Measurements from ENCODE around the gene HOXA10. TPM values are rescaled to one million over a fixed set of nuclear protein-coding genes. Genes with fewer than 3 reads are reported as not detected.

The HOXA10 gene
- total and polyA plus RNA-seq, 9 donors = 21.2 to 36.0 (median 30.4) TPM

DNA sequence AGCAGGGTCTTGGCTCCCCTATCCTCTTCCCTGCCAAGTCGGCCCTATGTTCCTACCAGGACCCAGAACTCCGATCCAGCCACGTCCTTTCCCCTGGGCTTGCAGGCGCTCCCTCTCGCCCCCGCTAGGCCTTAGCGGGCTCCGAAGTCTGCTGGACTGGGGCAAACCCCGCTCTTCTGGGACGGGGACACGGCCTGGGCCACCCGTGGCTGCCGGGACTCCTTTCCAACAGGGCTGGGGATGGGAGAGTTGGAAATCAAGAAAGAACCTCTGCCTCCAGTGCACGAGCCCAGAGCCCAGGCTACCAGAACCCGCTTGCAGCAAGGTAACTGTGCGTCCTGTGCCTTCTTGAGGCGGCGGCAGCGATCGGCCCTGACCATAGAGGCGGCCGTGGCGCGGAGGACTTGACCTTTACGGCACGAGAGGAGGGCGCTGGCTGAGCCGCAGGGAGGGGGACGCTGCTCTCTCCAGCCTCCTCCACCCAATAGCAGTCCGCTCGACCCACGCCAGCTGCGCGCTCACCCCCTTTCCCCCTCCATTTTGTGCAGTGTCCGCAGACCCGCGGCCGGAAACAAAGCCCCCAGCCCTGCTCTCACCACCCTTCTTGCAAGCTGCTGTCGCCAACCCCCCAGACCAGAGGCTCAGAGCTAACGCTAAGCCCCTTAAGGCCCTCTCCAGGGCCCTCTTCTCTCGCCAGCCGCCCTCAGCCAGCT is 17.9 kb upstream of the HOXA10 start:
- H3K27ac ChIP-seq (ENCODE audit: low read length) = peak overlapping the region; percentile 92
- no peaks in the 10 kb centered on the region for H3K9me3 ChIP-seq (replicated peaks; ENCODE audit: control insufficient read depth, low read depth, low read length)
- peaks cover 78% of the 10 kb centered on the region for H3K27me3 ChIP-seq (ENCODE audit: control insufficient read depth, insufficient read depth, low read length)
- peak; percentile 65 for DNase-seq
- no peaks in the 10 kb centered on the region for H3K36me3 ChIP-seq (ENCODE audit: control insufficient read depth, insufficient read depth, low read length)
- peaks cover 56% of the 10 kb centered on the region for H3K4me1 ChIP-seq (ENCODE audit: control insufficient read depth, insufficient read depth, low read length)
- peak overlapping the region; percentile 49 for H3K4me3 ChIP-seq (ENCODE audit: low read length)
- WGBS (ENCODE audit: insufficient coverage) = 43% methylated on average over 40 of the region's 42 CpGs

DNA sequence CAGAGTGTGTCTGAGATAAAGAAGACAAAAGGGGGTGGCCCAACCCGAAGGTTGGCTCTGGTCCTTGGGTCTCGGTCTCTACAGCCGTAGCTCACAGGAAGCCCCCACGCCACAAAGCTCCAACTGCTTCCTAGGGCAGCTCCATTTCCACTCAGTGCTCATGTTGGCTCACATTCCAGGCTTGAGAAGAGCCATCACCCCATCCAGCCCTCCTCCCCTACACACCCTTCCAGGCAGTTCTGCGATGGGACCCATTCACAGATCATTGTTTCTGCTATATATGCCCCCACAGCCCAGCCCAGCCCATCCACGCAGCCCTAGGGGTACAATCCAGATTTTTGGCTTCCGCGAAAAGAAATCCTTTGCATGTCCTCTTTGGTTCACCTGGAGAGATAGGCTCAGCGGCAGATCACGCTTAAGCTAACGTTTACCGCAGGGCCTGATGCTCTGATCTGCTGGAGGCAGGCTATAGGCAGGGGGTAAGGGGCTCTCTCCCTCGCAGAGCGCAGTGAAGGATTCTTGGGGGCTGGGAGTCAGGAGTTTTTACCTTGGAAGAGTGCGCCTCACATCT is 17.1 kb upstream of the HOXA10 start:
- Histone ChIP-seq H3K27me3 (ENCODE audit: control insufficient read depth, insufficient read depth, low read length) (peaks cover 82% of the 10 kb centered on the region), H3K27ac (ENCODE audit: low read length) (peak overlapping the region; percentile 92), H3K4me1 (ENCODE audit: control insufficient read depth, insufficient read depth, low read length) (peaks cover 57% of the 10 kb centered on the region), H3K36me3 (ENCODE audit: control insufficient read depth, insufficient read depth, low read length) (no peaks in the 10 kb centered on the region), H3K4me3 (ENCODE audit: low read length) (peak overlapping the region; percentile 49), H3K9me3 (replicated peaks; ENCODE audit: control insufficient read depth, low read depth, low read length) (no peaks in the 10 kb centered on the region)
- WGBS (ENCODE audit: insufficient coverage) = 81% methylated on average over 15 of the region's 15 CpGs
- DNase-seq = peak; percentile 23

DNA sequence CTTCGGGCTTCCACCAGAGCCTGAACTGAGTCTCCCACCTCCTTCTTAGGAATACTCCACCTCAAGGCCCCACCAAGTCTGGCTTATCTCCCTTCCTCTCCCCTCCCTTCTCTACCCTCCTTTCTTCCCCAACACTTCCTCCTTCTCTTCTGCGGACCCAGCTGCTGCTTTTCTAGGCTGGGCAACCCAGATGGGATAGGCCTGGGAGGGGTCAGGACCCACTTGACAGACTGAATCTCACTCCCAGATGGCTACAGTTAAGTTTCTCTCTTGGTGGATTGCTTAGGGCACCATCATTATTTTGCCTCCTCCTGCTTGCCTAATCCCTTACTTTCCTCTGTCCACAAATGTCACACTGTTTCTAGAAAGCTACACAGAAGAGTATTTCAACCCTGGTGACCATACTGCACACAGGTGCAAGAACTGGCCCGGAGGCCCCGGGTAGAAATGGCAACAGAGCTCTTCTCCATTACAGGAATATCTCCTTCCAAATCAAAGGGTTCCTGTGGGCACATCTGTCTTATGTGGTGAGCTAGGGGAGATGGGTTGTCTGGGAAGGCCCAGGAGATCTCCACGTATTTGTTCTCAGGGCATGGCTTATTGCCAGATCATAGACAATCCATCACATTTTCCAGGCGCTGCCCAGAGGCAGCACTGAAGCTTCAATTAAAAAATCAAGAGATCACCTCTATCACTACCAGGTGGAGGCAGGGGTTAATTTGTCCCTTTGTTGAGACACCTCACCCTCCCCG is 16.1 kb upstream of the HOXA10 start:
- Histone ChIP-seq H3K27ac (ENCODE audit: low read length) (peak overlapping the region; percentile 92), H3K4me1 (ENCODE audit: control insufficient read depth, insufficient read depth, low read length) (peaks cover 67% of the 10 kb centered on the region), H3K27me3 (ENCODE audit: control insufficient read depth, insufficient read depth, low read length) (peaks cover 90% of the 10 kb centered on the region), H3K36me3 (ENCODE audit: control insufficient read depth, insufficient read depth, low read length) (no peaks in the 10 kb centered on the region), H3K9me3 (replicated peaks; ENCODE audit: control insufficient read depth, low read depth, low read length) (no peaks in the 10 kb centered on the region), H3K4me3 (ENCODE audit: low read length) (no peak overlapping the region)
- DNase-seq = peak; percentile 24
- 84% methylated on average over 3 of the region's 7 CpGs for WGBS (ENCODE audit: insufficient coverage)

DNA sequence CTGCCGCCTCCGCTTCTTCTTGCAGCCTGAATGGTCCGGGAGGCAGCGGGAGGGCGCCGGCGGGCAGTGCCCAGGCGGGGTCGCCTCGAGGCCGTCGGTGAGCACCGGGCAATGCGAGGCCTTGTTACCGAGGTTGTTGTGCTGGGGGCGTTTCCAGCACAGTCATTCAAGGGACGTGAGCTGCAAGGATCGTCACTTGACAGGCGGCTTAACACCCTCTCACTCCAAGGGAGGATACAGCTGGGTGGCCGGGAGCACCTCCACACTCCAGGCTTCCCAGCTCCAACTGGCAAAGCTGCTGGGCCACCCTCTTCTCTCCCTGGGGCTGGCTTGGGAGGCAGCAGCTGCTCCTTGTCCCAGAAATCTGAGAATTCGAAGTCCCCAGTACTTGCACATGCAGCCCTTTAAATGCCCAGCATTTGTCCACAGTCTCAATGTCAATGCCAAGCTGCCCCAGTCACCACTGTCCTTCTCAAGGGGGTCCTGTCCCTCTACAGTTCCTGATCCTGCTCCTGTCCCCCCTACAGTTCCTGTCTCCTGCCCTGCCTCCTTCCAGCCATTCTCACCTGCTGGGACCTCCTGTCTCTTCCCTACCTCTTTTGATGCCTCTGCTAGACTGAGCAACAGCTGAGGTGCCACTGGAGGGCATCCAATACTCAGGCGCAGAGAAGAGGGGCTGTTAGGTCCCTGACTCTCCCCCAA is 15.3 kb upstream of the HOXA10 start:
- Histone ChIP-seq H3K36me3 (ENCODE audit: control insufficient read depth, insufficient read depth, low read length) (no peaks in the 10 kb centered on the region), H3K4me3 (ENCODE audit: low read length) (peak overlapping the region; percentile 47), H3K9me3 (replicated peaks; ENCODE audit: control insufficient read depth, low read depth, low read length) (no peaks in the 10 kb centered on the region), H3K27ac (ENCODE audit: low read length) (peak overlapping the region; percentile 92), H3K4me1 (ENCODE audit: control insufficient read depth, insufficient read depth, low read length) (peaks cover 72% of the 10 kb centered on the region), H3K27me3 (ENCODE audit: control insufficient read depth, insufficient read depth, low read length) (peaks cover 90% of the 10 kb centered on the region)
- DNase-seq = peak; percentile 52
- WGBS (ENCODE audit: insufficient coverage) = 51% methylated on average over 22 of the region's 22 CpGs

DNA sequence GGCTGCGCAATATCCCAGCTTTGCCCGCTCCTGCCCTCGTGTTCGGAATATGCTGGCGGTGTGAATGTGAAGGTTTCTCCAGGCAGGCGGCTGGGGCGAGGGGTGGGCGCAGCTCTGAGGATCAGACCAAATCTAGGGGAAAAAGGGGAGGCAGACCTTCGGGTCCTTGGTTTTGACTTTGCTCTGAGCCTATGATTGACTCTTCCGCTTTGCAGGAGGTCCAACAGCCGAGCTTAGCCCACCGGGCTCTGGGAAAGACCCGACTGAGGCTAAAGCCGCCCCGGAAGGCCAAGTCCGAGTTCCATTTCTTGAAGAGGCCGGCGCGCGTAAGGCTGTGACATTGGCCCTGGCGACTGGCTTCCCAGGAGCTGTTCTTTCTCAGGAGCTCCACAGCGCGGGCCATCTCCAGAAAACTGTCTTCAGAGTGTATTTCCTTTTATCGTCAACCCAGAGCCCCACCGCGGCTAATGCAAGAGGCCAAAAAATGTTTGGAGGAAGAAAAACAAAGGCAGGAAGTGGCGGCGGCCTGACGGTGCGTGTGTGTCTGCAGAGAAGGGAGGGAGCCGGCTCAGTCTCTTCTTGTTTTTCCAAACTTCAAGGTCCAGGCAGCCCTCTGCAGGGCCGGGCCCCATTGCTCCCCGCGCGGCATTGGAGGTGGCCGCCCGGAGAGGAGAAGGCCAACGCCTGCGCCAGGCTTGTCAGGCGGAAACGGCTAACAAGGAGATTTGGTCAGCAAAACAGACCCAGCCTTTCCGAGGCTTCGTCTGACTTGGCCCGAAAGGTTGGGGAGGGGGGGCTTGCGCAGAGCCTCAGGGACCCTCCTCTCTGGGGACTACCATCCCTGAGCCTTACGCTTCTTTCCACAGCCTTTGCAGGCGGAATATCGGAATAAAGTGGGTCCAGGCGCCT is 14.5 kb upstream of the HOXA10 start:
- no peaks in the 10 kb centered on the region for H3K9me3 ChIP-seq (replicated peaks; ENCODE audit: control insufficient read depth, low read depth, low read length)
- DNase-seq = peak; percentile 74
- H3K27me3 ChIP-seq (ENCODE audit: control insufficient read depth, insufficient read depth, low read length) = peaks cover 94% of the 10 kb centered on the region
- WGBS (ENCODE audit: insufficient coverage) = 29% methylated on average over 38 of the region's 49 CpGs
- peak overlapping the region; percentile 47 for H3K4me3 ChIP-seq (ENCODE audit: low read length)
- H3K27ac ChIP-seq (ENCODE audit: low read length) = peak overlapping the region; percentile 92
- peaks cover 76% of the 10 kb centered on the region for H3K4me1 ChIP-seq (ENCODE audit: control insufficient read depth, insufficient read depth, low read length)
- H3K36me3 ChIP-seq (ENCODE audit: control insufficient read depth, insufficient read depth, low read length) = no peaks in the 10 kb centered on the region

DNA sequence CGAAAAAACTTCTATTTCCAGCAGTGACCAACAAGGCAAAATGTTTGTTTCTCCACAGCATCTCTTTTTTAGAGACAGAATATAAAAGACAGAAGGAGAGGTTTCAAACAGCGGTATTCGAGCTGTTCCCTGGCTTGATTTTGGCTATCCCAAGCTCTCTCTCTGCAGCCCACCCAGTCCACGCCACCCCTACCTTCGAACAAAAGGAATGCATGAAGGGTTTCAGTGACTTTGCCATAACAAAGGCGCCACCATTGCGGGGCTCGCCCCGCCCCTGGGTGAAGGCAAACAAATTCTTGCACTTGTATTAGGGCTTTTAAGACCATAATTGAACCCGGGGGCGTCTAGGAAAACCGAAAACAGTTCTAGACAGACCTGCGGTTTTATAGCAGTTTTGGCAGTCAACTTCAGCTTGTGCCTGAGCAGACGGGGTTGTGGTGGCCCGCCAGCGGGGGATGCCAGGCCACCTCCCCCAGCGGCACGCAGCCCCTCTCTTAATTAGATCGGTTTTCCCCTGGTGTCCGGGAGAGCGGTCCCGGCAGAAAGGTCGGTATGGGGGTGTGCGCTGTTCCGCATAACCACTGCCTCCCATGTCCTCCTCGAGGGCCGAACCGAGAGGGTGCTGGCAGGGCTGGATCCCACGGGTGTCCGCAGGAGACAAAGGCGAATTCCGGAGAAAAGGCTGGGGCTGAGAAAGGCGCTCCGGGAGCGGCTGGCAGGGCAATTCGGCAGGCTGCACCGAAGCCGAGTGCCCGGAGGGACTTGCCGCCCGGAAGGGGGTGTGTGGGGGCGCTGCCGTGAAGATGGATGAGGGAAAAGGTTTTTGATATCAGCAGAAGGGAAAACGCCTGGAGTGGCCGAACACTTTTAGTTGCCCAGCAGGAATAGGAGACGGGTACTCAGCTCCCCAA is 13.6 kb upstream of the HOXA10 start:
- peaks cover 75% of the 10 kb centered on the region for H3K4me1 ChIP-seq (ENCODE audit: control insufficient read depth, insufficient read depth, low read length)
- H3K27me3 ChIP-seq (ENCODE audit: control insufficient read depth, insufficient read depth, low read length) = peaks cover 94% of the 10 kb centered on the region
- H3K36me3 ChIP-seq (ENCODE audit: control insufficient read depth, insufficient read depth, low read length) = no peaks in the 10 kb centered on the region
- H3K4me3 ChIP-seq (ENCODE audit: low read length) = peak overlapping the region; percentile 47
- WGBS (ENCODE audit: insufficient coverage) = 44% methylated on average over 43 of the region's 46 CpGs
- DNase-seq = peak; percentile 27
- peak overlapping the region; percentile 92 for H3K27ac ChIP-seq (ENCODE audit: low read length)
- H3K9me3 ChIP-seq (replicated peaks; ENCODE audit: control insufficient read depth, low read depth, low read length) = no peaks in the 10 kb centered on the region

DNA sequence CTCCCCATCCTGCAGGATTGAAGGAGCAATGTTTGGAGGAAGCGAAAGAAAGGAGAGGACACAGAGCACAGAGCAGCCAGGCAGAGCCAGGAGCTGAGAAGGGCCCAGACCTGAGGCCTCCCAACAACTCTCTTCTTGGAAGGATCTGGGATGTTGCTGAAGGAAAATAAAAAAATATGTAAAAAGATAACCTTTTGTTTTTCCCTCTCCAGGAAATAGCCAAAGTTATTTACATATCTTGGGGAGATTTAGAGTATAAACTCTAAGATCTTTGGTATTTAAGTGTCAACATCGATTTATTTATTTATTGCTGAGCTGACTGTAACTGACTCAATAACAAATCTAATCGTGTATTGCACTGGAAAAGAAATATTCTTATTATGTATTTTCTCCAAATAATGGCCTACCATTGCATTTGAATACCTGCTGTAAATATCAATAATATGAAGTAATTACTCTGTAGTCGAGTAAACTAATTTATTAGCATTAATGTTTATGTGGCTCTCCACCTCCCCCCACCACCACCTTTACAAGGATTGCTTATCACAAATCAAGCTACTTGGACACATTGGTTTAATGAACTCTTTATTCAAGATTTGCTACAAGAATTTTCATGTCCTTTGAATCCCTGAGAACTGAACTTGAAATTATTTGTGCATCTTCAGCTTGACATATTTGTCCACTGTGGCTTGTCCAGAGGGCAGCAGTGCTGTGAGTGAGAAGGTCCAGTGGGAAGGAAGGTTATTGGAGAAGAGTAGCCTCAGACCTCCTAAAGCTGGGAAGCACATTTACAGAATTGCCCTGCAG is 12.8 kb upstream of the HOXA10 start:
- no CpG with 5 or more reads among the region's 4 CpGs for WGBS (ENCODE audit: insufficient coverage)
- H3K36me3 ChIP-seq (ENCODE audit: control insufficient read depth, insufficient read depth, low read length) = no peaks in the 10 kb centered on the region
- H3K4me3 ChIP-seq (ENCODE audit: low read length) = peak overlapping the region; percentile 71
- H3K9me3 ChIP-seq (replicated peaks; ENCODE audit: control insufficient read depth, low read depth, low read length) = no peaks in the 10 kb centered on the region
- peak; percentile 37 for DNase-seq
- H3K4me1 ChIP-seq (ENCODE audit: control insufficient read depth, insufficient read depth, low read length) = peaks cover 82% of the 10 kb centered on the region
- peak overlapping the region; percentile 92 for H3K27ac ChIP-seq (ENCODE audit: low read length)
- peaks cover 95% of the 10 kb centered on the region for H3K27me3 ChIP-seq (ENCODE audit: control insufficient read depth, insufficient read depth, low read length)

DNA sequence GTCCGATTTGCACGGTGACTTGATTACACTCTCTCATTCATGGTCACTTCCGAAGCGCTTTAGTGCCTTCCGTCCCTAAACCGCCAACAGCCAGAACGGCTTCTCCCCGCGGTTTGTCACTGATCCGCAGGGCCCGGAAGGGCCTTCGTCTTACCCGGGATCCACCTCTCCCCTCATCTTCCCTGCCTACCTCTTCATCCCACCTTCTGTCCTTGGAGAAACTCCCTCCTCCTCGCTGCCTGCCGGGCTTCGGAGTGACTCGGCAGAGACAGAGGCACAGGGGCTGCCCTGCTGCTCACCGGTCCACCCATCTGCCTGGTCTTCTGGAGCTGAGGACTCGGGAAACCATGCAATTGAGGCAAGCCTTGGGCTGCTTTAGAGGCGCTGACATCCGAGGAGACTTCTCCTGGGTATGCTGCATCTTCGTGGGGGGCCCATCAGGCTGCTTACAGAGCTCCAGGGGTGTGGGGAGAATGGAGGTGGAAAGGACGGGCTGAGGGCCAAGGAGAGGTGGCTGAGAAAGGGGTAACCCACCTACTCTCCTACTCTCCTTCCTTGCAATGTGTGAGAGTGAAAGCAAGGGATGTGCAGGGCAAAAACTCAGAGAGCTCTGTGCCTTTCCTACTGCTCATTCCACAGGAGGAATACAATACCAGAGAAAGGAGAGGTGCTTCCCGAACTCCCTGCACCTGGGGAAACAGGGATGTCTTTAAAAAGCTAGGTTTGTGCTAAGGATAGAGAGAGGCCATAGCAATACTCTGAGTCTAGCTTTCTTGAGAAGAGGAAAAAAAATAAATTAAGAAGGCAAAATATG is 11.9 kb upstream of the HOXA10 start:
- no peaks in the 10 kb centered on the region for H3K36me3 ChIP-seq (ENCODE audit: control insufficient read depth, insufficient read depth, low read length)
- peak overlapping the region; percentile 71 for H3K4me3 ChIP-seq (ENCODE audit: low read length)
- peaks cover 90% of the 10 kb centered on the region for H3K27me3 ChIP-seq (ENCODE audit: control insufficient read depth, insufficient read depth, low read length)
- 21% methylated on average over 21 of the region's 24 CpGs for WGBS (ENCODE audit: insufficient coverage)
- H3K9me3 ChIP-seq (replicated peaks; ENCODE audit: control insufficient read depth, low read depth, low read length) = no peaks in the 10 kb centered on the region
- H3K4me1 ChIP-seq (ENCODE audit: control insufficient read depth, insufficient read depth, low read length) = peaks cover 83% of the 10 kb centered on the region
- peak overlapping the region; percentile 92 for H3K27ac ChIP-seq (ENCODE audit: low read length)
- peak; percentile 48 for DNase-seq
